ENCODE measurements around the gene CCDC85B.

Gene CCDC85B

GRCh38 chr11:65917434-65918210 lies 27.1 kb downstream of the CCDC85B start:
- H3K4me1 ChIP-seq (ENCODE audit: control insufficient read depth, insufficient read depth, low read length) = peaks cover 33% of the 10 kb centered on the region
- no peaks in the 10 kb centered on the region for H3K27me3 ChIP-seq (ENCODE audit: control insufficient read depth, insufficient read depth, low read length)
- H3K27ac ChIP-seq (ENCODE audit: low read depth, low read length) = peak overlapping the region; percentile 94
- peak overlapping the region; percentile 97 for H3K4me3 ChIP-seq (ENCODE audit: low read length)
- H3K36me3 ChIP-seq (ENCODE audit: control insufficient read depth, insufficient read depth, low read length) = peaks cover 7% of the 10 kb centered on the region
- peak overlapping the region; percentile 70 for H3K9ac ChIP-seq (ENCODE audit: low read length)

GRCh38 chr11:65918211-65919140 lies 28.0 kb downstream of the CCDC85B start, which contains the start of gene C11orf68:
Gene C11orf68 (minus strand): TSS chr11:65919062. CDS start chr11:65919031, 31 bp downstream.
- Histone ChIP-seq H3K27me3 (ENCODE audit: control insufficient read depth, insufficient read depth, low read length) (no peaks in the 10 kb centered on the region), H3K4me1 (ENCODE audit: control insufficient read depth, insufficient read depth, low read length) (peaks cover 33% of the 10 kb centered on the region), H3K9ac (ENCODE audit: low read length) (peak within 1 kb of the TSS; percentile 70), H3K4me3 (ENCODE audit: low read length) (peak within 1 kb of the TSS; percentile 97), H3K36me3 (ENCODE audit: control insufficient read depth, insufficient read depth, low read length) (peaks cover 9% of the 10 kb centered on the region), H3K27ac (ENCODE audit: low read depth, low read length) (peak within 1 kb of the TSS; percentile 94)

DNA sequence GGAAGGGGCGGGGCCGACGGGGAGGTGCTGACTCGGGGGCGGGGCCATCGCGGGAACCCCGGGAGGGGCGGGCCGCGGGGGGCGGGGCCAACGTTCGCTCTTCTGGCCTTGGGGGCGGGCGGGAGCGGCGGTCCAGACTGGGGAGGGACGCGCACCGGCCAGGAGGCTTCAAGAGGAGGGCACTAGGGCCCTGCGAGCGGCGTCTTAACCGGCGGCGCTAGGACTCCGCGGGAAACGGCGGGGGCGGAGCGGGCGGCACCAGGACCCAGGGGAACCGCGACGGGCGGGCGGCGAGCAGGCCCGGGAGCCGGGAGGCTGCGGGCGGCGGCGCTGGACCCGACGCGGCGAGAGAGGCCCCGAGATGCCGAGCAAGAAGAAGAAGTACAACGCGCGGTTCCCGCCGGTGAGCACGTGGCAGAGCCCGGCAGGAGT lies 28.7 kb downstream of the CCDC85B start, which contains the start of gene DRAP1:
Gene DRAP1 (plus strand): TSS at position 286 of the 432 bp plus-strand sequence. CDS start 76 bp downstream, at position 362.
- peaks cover 9% of the 10 kb centered on the region for H3K36me3 ChIP-seq (ENCODE audit: control insufficient read depth, insufficient read depth, low read length)
- H3K4me1 ChIP-seq (ENCODE audit: control insufficient read depth, insufficient read depth, low read length) = peaks cover 33% of the 10 kb centered on the region
- peak within 1 kb of the TSS; percentile 70 for H3K9ac ChIP-seq (ENCODE audit: low read length)
- H3K27me3 ChIP-seq (ENCODE audit: control insufficient read depth, insufficient read depth, low read length) = no peaks in the 10 kb centered on the region
- peak within 1 kb of the TSS; percentile 94 for H3K27ac ChIP-seq (ENCODE audit: low read depth, low read length)
- H3K4me3 ChIP-seq (ENCODE audit: low read length) = peak within 1 kb of the TSS; percentile 97

DNA sequence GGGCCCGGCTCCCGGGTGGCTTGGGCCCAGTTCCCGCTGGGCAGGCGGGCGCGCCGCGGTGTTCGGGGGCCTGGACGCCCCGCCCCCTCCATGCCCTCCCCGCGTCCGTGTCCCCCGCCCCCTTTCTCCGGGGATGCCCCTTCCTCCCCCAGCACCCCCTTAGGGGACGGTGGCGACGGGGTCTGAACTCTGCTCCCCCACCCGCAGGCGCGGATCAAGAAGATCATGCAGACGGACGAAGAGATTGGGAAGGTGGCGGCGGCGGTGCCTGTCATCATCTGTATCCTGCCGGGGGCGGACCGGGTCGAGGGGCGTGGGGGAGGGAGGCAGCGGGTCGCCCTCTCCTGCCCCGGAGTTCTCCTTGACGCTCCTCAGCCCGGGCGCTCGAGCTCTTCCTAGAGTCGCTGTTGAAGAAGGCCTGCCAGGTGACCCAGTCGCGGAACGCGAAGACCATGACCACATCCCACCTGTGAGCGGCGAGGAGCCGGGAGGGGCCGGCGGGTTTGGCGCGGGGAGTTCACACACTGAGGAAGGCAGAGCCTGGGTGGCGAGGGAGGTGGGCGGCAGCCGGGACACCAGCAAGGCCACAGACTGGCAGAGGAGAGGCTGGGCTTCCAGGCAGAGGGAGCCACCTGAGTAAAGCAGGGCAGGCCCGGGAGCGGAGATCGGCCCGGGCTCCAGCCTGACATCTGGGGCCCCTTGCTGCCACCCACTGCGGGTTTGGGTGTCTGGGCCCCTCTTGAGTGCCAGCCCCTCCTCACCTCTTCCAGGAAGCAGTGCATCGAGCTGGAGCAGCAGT lies 29.3 kb downstream of the CCDC85B start:
- H3K9ac ChIP-seq (ENCODE audit: low read length) = peak overlapping the region; percentile 67
- H3K27ac ChIP-seq (ENCODE audit: low read depth, low read length) = peak overlapping the region; percentile 83
- peaks cover 9% of the 10 kb centered on the region for H3K36me3 ChIP-seq (ENCODE audit: control insufficient read depth, insufficient read depth, low read length)
- peaks cover 33% of the 10 kb centered on the region for H3K4me1 ChIP-seq (ENCODE audit: control insufficient read depth, insufficient read depth, low read length)
- peak overlapping the region; percentile 84 for H3K4me3 ChIP-seq (ENCODE audit: low read length)
- H3K27me3 ChIP-seq (ENCODE audit: control insufficient read depth, insufficient read depth, low read length) = no peaks in the 10 kb centered on the region

DNA sequence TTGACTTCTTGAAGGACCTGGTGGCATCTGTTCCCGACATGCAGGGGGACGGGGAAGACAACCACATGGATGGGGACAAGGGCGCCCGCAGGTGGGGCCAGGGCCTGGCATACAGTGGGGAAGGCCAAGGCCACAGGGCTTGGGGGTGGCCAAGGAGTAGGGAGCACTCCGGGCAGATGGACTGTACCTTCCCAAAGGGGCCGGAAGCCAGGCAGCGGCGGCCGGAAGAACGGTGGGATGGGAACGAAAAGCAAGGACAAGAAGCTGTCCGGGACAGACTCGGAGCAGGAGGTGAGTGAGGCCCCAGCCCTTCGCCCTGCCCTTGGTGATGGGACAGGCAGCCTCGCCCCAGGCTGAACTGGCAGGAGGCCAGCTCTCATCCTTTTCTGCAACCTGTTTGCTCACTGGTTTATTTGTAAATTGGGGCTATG lies 29.9 kb downstream of the CCDC85B start:
- Histone ChIP-seq H3K36me3 (ENCODE audit: control insufficient read depth, insufficient read depth, low read length) (peaks cover 12% of the 10 kb centered on the region), H3K27me3 (ENCODE audit: control insufficient read depth, insufficient read depth, low read length) (no peaks in the 10 kb centered on the region), H3K4me3 (ENCODE audit: low read length) (peak overlapping the region; percentile 84), H3K9ac (ENCODE audit: low read length) (peak overlapping the region; percentile 67), H3K4me1 (ENCODE audit: control insufficient read depth, insufficient read depth, low read length) (peaks cover 27% of the 10 kb centered on the region), H3K27ac (ENCODE audit: low read depth, low read length) (no peak overlapping the region)

GRCh38 chr11:65921033-65921555 lies 30.6 kb downstream of the CCDC85B start:
- peaks cover 12% of the 10 kb centered on the region for H3K36me3 ChIP-seq (ENCODE audit: control insufficient read depth, insufficient read depth, low read length)
- H3K9ac ChIP-seq (ENCODE audit: low read length) = no peak overlapping the region
- H3K4me1 ChIP-seq (ENCODE audit: control insufficient read depth, insufficient read depth, low read length) = peaks cover 22% of the 10 kb centered on the region
- H3K27me3 ChIP-seq (ENCODE audit: control insufficient read depth, insufficient read depth, low read length) = no peaks in the 10 kb centered on the region
- H3K4me3 ChIP-seq (ENCODE audit: low read length) = no peak overlapping the region
- no peak overlapping the region for H3K27ac ChIP-seq (ENCODE audit: low read depth, low read length)

- H3K27ac ChIP-seq (ENCODE audit: low read depth, low read length) = no peak overlapping the region
- H3K4me3 ChIP-seq (ENCODE audit: low read length) = no peak overlapping the region
- H3K36me3 ChIP-seq (ENCODE audit: control insufficient read depth, insufficient read depth, low read length) = peaks cover 12% of the 10 kb centered on the region
- no peak overlapping the region for H3K9ac ChIP-seq (ENCODE audit: low read length)
- no peaks in the 10 kb centered on the region for H3K27me3 ChIP-seq (ENCODE audit: control insufficient read depth, insufficient read depth, low read length)
- peaks cover 18% of the 10 kb centered on the region for H3K4me1 ChIP-seq (ENCODE audit: control insufficient read depth, insufficient read depth, low read length)
Observed at GRCh38 chr11:65921876-65922275, 31.4 kb downstream of the CCDC85B start.

DNA sequence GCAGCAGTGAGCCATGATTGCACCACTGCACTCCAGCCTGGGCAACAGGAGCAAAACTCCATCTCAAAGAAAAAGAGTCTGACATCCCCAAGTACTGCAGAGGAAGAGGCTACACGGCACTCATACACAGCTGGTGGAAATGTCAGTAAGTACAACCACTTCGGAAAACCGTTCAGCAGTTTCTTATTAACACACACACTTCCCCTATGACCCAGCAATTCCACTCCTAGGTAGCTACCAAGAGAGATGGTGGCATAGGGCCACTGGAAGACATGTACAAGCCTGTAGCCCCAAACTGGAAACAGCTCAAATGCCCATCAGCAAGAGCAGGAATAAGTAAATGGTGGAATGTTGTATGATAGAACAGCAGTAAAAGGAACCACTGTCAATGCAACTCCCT lies 32.1 kb downstream of the CCDC85B start:
- Histone ChIP-seq H3K36me3 (ENCODE audit: control insufficient read depth, insufficient read depth, low read length) (peaks cover 12% of the 10 kb centered on the region), H3K4me1 (ENCODE audit: control insufficient read depth, insufficient read depth, low read length) (peaks cover 11% of the 10 kb centered on the region), H3K4me3 (ENCODE audit: low read length) (no peak overlapping the region), H3K27me3 (ENCODE audit: control insufficient read depth, insufficient read depth, low read length) (no peaks in the 10 kb centered on the region), H3K27ac (ENCODE audit: low read depth, low read length) (no peak overlapping the region), H3K9ac (ENCODE audit: low read length) (no peak overlapping the region)

DNA sequence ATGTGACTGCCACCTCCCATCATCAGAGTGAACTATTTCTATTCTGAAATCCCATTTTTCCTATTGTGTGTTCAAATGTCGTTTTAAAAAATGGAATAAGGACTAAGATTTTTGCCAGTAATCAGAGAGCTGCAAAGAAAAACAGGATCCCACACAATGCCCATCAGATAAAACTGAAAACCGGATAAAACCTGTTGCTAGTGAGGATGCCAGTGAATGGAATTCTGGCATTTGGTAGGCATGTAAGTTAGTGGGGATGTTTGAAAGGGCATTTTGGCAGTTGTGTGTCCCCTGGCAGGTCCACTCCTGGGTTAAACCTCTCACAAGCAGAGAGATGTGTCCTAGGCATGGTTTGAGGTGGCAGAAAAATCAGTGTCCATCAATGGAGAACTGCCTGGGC lies 34.9 kb downstream of the CCDC85B start:
- Histone ChIP-seq H3K36me3 (ENCODE audit: control insufficient read depth, insufficient read depth, low read length) (peaks cover 12% of the 10 kb centered on the region), H3K27me3 (ENCODE audit: control insufficient read depth, insufficient read depth, low read length) (no peaks in the 10 kb centered on the region), H3K9ac (ENCODE audit: low read length) (no peak overlapping the region), H3K4me1 (ENCODE audit: control insufficient read depth, insufficient read depth, low read length) (peaks cover 3% of the 10 kb centered on the region), H3K27ac (ENCODE audit: low read depth, low read length) (no peak overlapping the region), H3K4me3 (ENCODE audit: low read length) (no peak overlapping the region)

GRCh38 chr11:65927904-65928397 lies 37.5 kb downstream of the CCDC85B start:
- no peak overlapping the region for H3K9ac ChIP-seq (ENCODE audit: low read length)
- no peaks in the 10 kb centered on the region for H3K27me3 ChIP-seq (ENCODE audit: control insufficient read depth, insufficient read depth, low read length)
- peaks cover 2% of the 10 kb centered on the region for H3K36me3 ChIP-seq (ENCODE audit: control insufficient read depth, insufficient read depth, low read length)
- H3K4me1 ChIP-seq (ENCODE audit: control insufficient read depth, insufficient read depth, low read length) = no peaks in the 10 kb centered on the region
- no peak overlapping the region for H3K27ac ChIP-seq (ENCODE audit: low read depth, low read length)
- peak overlapping the region; percentile 20 for H3K4me3 ChIP-seq (ENCODE audit: low read length)

DNA sequence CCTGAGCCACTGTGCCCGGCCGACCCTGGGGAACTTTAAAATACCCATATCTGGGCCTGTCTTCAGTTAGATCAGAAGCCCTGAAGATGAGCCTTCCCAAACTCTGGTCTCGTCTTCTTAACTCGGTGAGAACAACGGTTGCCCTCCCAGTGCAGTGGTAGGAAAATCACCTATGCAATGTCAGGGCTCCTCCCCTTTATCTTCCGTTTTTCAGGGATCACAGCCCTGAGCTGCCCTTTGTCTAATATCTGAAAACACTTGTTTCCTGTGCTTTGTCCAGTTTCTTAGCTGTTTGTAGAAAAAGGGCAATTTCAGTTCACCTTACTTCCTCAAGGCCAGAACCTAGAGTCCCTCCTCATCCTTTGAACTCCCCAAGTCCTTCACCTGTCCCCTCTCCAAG lies 38.2 kb downstream of the CCDC85B start:
- H3K4me1 ChIP-seq (ENCODE audit: control insufficient read depth, insufficient read depth, low read length) = no peaks in the 10 kb centered on the region
- H3K27ac ChIP-seq (ENCODE audit: low read depth, low read length) = no peak overlapping the region
- peaks cover 2% of the 10 kb centered on the region for H3K36me3 ChIP-seq (ENCODE audit: control insufficient read depth, insufficient read depth, low read length)
- H3K4me3 ChIP-seq (ENCODE audit: low read length) = no peak overlapping the region
- H3K9ac ChIP-seq (ENCODE audit: low read length) = no peak overlapping the region
- H3K27me3 ChIP-seq (ENCODE audit: control insufficient read depth, insufficient read depth, low read length) = no peaks in the 10 kb centered on the region
